BLaER1 treated with 17β-estradiol and CSF1 and Interleukin-3, amounts not matched to agents 10 nM and 100 nM (cell line): ENCODE results near the gene EFNB1.
A peak's percentile ranks its signal among the peaks of the same experiment; 100 is the strongest.

Experiments
- H3K27ac ChIP-seq, 11 experiments: shearing (Covaris generic); formaldehyde crosslinking; 2 replicates each; pipeline ENCODE4 v1.8.1; 2022
- H3K27me3 ChIP-seq, 11 experiments: shearing (Covaris generic); formaldehyde crosslinking; 2 replicates each; pipeline ENCODE4 v1.8.1; 2022
- H3K36me3 ChIP-seq, 11 experiments: shearing (Covaris generic); formaldehyde crosslinking; 2 replicates each; pipeline ENCODE4 v1.8.1; 2022
- H3K4me1 ChIP-seq, 10 experiments: shearing (Covaris generic); formaldehyde crosslinking; 2 replicates each; pipeline ENCODE4 v1.8.1; 2022
- H3K4me2 ChIP-seq, 11 experiments: shearing (Covaris generic); formaldehyde crosslinking; 2 replicates each; pipeline ENCODE4 v1.8.1; 2022
- H3K4me3 ChIP-seq, 10 experiments: shearing (Covaris generic); formaldehyde crosslinking; 2 replicates each; pipeline ENCODE4 v1.8.1; 2022
- H3K9ac ChIP-seq, 11 experiments: shearing (Covaris generic); formaldehyde crosslinking; 2 replicates each; pipeline ENCODE4 v1.8.1; 2022
- H3K9me3 ChIP-seq, 11 experiments: shearing (Covaris generic); formaldehyde crosslinking; replicated peaks in 1 of 11; 2 replicates each; pipeline ENCODE4 v1.8.1; 2022
- H4K20me1 ChIP-seq, 11 experiments: shearing (Covaris generic); formaldehyde crosslinking; 2 replicates each; pipeline ENCODE4 v1.8.1; 2022
- Cebpa-rat ChIP-seq, 11 experiments: shearing (Covaris generic); IDR thresholded peaks; 2 replicates each; pipeline ENCODE4 v1.8.1; 2022

The EFNB1 gene

GRCh38 chrX:68853665-68854251, 24.9 kb downstream of the EFNB1 start:
- TF ChIP-seq Cebpa-rat (IDR thresholded peaks at IDR 0.05): no peak
- Histone ChIP-seq H3K9ac (no peak overlapping the region), H3K4me2 (no peak overlapping the region), H3K4me3 (no peak overlapping the region), H3K27me3 (peaks cover 74 to 99% (median 96%) of the 10 kb centered on the region in 11 experiments), H4K20me1 (peaks cover 0 to 6% (median 0%) of the 10 kb centered on the region in 11 experiments; a peak in 2 of 22 replicates), H3K36me3 (no peaks in the 10 kb centered on the region), H3K9me3 (peaks cover 0 to 11% (median 0%) of the 10 kb centered on the region in 11 experiments; a peak in 2 of 22 replicates), H3K4me1 (no peaks in the 10 kb centered on the region), H3K27ac (no peak overlapping the region)

- Histone ChIP-seq H3K9me3 (no peaks in the 10 kb centered on the region), H4K20me1 (peaks cover 0 to 8% (median 0%) of the 10 kb centered on the region in 11 experiments; a peak in 4 of 22 replicates), H3K9ac (no peak overlapping the region), H3K36me3 (no peaks in the 10 kb centered on the region), H3K4me2 (peak overlapping the region; percentile 3 to 66 (median 49); a peak in 19 of 22 replicates), H3K27me3 (peaks cover 88 to 99% (median 97%) of the 10 kb centered on the region in 11 experiments), H3K4me1 (peaks cover 5 to 43% (median 20%) of the 10 kb centered on the region in 10 experiments; a peak in 18 of 20 replicates), H3K4me3 (no peak overlapping the region), H3K27ac (peak overlapping the region in 6 of 11 experiments; percentile 27 to 60 (median 52); a peak in 8 of 22 replicates)
- no peak for TF ChIP-seq Cebpa-rat (IDR thresholded peaks at IDR 0.05)
Observed at GRCh38 chrX:68865300-68865699, 36.5 kb downstream of the EFNB1 start.

- H3K27ac ChIP-seq: peak overlapping the region in 6 of 11 experiments; percentile 27 to 60 (median 52); a peak in 8 of 22 replicates
- no peak for TF ChIP-seq Cebpa-rat (IDR thresholded peaks at IDR 0.05)
- H3K4me3 ChIP-seq: no peak overlapping the region
- H3K9me3 ChIP-seq: no peaks in the 10 kb centered on the region
- H3K9ac ChIP-seq: no peak overlapping the region
- peak overlapping the region in 10 of 11 experiments; percentile 30 to 66 (median 51); a peak in 18 of 22 replicates for H3K4me2 ChIP-seq
- H4K20me1 ChIP-seq: peaks cover 0 to 8% (median 0%) of the 10 kb centered on the region in 11 experiments; a peak in 3 of 22 replicates
- H3K4me1 ChIP-seq: peaks cover 5 to 43% (median 20%) of the 10 kb centered on the region in 10 experiments; a peak in 18 of 20 replicates
- no peaks in the 10 kb centered on the region for H3K36me3 ChIP-seq
- peaks cover 88 to 99% (median 97%) of the 10 kb centered on the region in 11 experiments for H3K27me3 ChIP-seq
Observed at GRCh38 chrX:68865926-68866325, 37.1 kb downstream of the EFNB1 start.

- Histone ChIP-seq H3K27ac (0 out of 22 replicates have a peak overlapping the region, but pooled peaks of 1 of the 11 experiments have one; percentile 13), H3K4me2 (peak overlapping the region in 5 of 11 experiments; percentile 54 to 65 (median 59); a peak in 10 of 22 replicates), H3K9ac (no peak overlapping the region), H4K20me1 (peaks cover 0 to 7% (median 0%) of the 10 kb centered on the region in 11 experiments; a peak in 3 of 22 replicates), H3K4me3 (no peak overlapping the region), H3K9me3 (no peaks in the 10 kb centered on the region), H3K4me1 (peaks cover 5 to 43% (median 20%) of the 10 kb centered on the region in 10 experiments; a peak in 18 of 20 replicates), H3K36me3 (no peaks in the 10 kb centered on the region), H3K27me3 (peaks cover 85 to 99% (median 97%) of the 10 kb centered on the region in 11 experiments)
- no peak for TF ChIP-seq Cebpa-rat (IDR thresholded peaks at IDR 0.05)
Observed at GRCh38 chrX:68867458-68868112, 38.8 kb downstream of the EFNB1 start.

GRCh38 chrX:68868316-68868715, 39.5 kb downstream of the EFNB1 start:
- no peaks in the 10 kb centered on the region for H3K36me3 ChIP-seq
- H3K9me3 ChIP-seq: no peaks in the 10 kb centered on the region
- peak overlapping the region in 5 of 11 experiments; percentile 54 to 65 (median 59); a peak in 9 of 22 replicates for H3K4me2 ChIP-seq
- TF ChIP-seq Cebpa-rat (IDR thresholded peaks at IDR 0.05): no peak
- H3K4me3 ChIP-seq: no peak overlapping the region
- H3K27me3 ChIP-seq: peaks cover 84 to 99% (median 97%) of the 10 kb centered on the region in 11 experiments
- 0 out of 22 replicates have a peak overlapping the region, but pooled peaks of 1 of the 11 experiments have one; percentile 13 for H3K27ac ChIP-seq
- peaks cover 0 to 7% (median 0%) of the 10 kb centered on the region in 11 experiments; a peak in 4 of 22 replicates for H4K20me1 ChIP-seq
- no peak overlapping the region for H3K9ac ChIP-seq
- H3K4me1 ChIP-seq: peaks cover 5 to 43% (median 20%) of the 10 kb centered on the region in 10 experiments; a peak in 18 of 20 replicates

GRCh38 chrX:68868902-68869800, 40.3 kb downstream of the EFNB1 start:
- Histone ChIP-seq H3K9ac (no peak overlapping the region), H3K4me3 (no peak overlapping the region), H4K20me1 (peaks cover 0 to 7% (median 0%) of the 10 kb centered on the region in 11 experiments; a peak in 4 of 22 replicates), H3K4me1 (peaks cover 5 to 43% (median 20%) of the 10 kb centered on the region in 10 experiments; a peak in 18 of 20 replicates), H3K27me3 (peaks cover 84 to 99% (median 97%) of the 10 kb centered on the region in 11 experiments), H3K4me2 (peak overlapping the region in 2 of 11 experiments; percentile 57 to 59; a peak in 2 of 22 replicates), H3K9me3 (no peaks in the 10 kb centered on the region), H3K27ac (no peak overlapping the region), H3K36me3 (no peaks in the 10 kb centered on the region)
- TF ChIP-seq Cebpa-rat (IDR thresholded peaks at IDR 0.05): no peak

- peaks cover 0 to 13% (median 0%) of the 10 kb centered on the region in 11 experiments; a peak in 4 of 22 replicates for H4K20me1 ChIP-seq
- no peaks in the 10 kb centered on the region for H3K9me3 ChIP-seq
- peaks cover 3 to 34% (median 14%) of the 10 kb centered on the region in 10 experiments; a peak in 18 of 20 replicates for H3K4me1 ChIP-seq
- no peak for TF ChIP-seq Cebpa-rat (IDR thresholded peaks at IDR 0.05)
- peaks cover 88 to 100% (median 99%) of the 10 kb centered on the region in 11 experiments for H3K27me3 ChIP-seq
- no peak overlapping the region for H3K4me2 ChIP-seq
- no peak overlapping the region for H3K4me3 ChIP-seq
- no peak overlapping the region for H3K27ac ChIP-seq
- no peak overlapping the region for H3K9ac ChIP-seq
- H3K36me3 ChIP-seq: no peaks in the 10 kb centered on the region
Observed at GRCh38 chrX:68870357-68870756, 41.5 kb downstream of the EFNB1 start.

GRCh38 chrX:68872171-68872570, 43.4 kb downstream of the EFNB1 start:
- H3K4me1 ChIP-seq: peaks cover 0 to 18% (median 6%) of the 10 kb centered on the region in 10 experiments; a peak in 11 of 20 replicates
- no peak overlapping the region for H3K9ac ChIP-seq
- no peaks in the 10 kb centered on the region for H3K36me3 ChIP-seq
- H3K9me3 ChIP-seq: no peaks in the 10 kb centered on the region
- H4K20me1 ChIP-seq: peaks cover 0 to 13% (median 0%) of the 10 kb centered on the region in 11 experiments; a peak in 6 of 22 replicates
- no peak overlapping the region for H3K4me3 ChIP-seq
- TF ChIP-seq Cebpa-rat (IDR thresholded peaks at IDR 0.05): no peak
- H3K27me3 ChIP-seq: peaks cover 91 to 100% (median 99%) of the 10 kb centered on the region in 11 experiments
- no peak overlapping the region for H3K4me2 ChIP-seq
- H3K27ac ChIP-seq: no peak overlapping the region
